Thyroid gland (tissue), 4 donors: Measurements from ENCODE around the gene UBE2D1.

ENCODE experiments used
- CTCF ChIP-seq, 6 experiments: fragments of 200-600 bp in 3 of 6; fragments of 450-650 bp in 3 of 6; sonication (generic) in 3 of 6; IDR thresholded peaks; one replicate each; pipeline ENCODE4 v1.5.1; 2016 to 2019; ENCODE audit warnings: antibody characterized with exemption in 6 of 6, mild to moderate bottlenecking in 2 of 6, inconsistent platforms in 1 of 6, moderate library complexity in 1 of 6
- POLR2A ChIP-seq, 2 donors: fragments of 450-650 bp; IDR thresholded peaks; one replicate each; pipeline ENCODE4 v1.6.1; 2017; ENCODE audit warnings: antibody characterized with exemption in 2 of 2, mild to moderate bottlenecking in 2 of 2, moderate library complexity in 1 of 2

GRCh38 chr10:58394471-58394870 lies 59.7 kb downstream of the UBE2D1 start:
- TF ChIP-seq CTCF (IDR thresholded peaks at IDR 0.05) (no peak), POLR2A (IDR thresholded peaks at IDR 0.05) (no peak)
